Breast epithelium (tissue), 3 donors: ENCODE results near the gene TOLLIP.

ENCODE experiments used
- CTCF ChIP-seq, 3 donors: fragments of 450-650 bp; IDR thresholded peaks; one replicate each; pipeline ENCODE4 v1.5.1; 2016 to 2017; ENCODE audit warnings: antibody characterized with exemption in 3 of 3, mild to moderate bottlenecking in 3 of 3, moderate library complexity in 3 of 3
- POLR2A ChIP-seq: fragments of 450-650 bp; IDR thresholded peaks from one replicate; pipeline ENCODE4 v1.6.1; 2016; ENCODE audit warnings: antibody characterized with exemption, mild to moderate bottlenecking, moderate library complexity
- POLR2AphosphoS5 ChIP-seq, 3 donors: sonication (generic); formaldehyde crosslinking; IDR thresholded peaks; one replicate each; pipeline ENCODE4 v1.6.1; 2017; ENCODE audit warnings: antibody characterized with exemption in 3 of 3

- TF ChIP-seq CTCF (IDR thresholded peaks at IDR 0.05) (no peak), POLR2A (no peak), POLR2AphosphoS5 (IDR thresholded peaks at IDR 0.05) (no peak)
Measured at GRCh38 chr11:1235901-1236315, 73.5 kb downstream of the TOLLIP start.
